ENCODE results near the gene NAV2.

Gene NAV2

GRCh38 chr11:20027556-20028013 is 314.9 kb downstream of the NAV2 start:
- in situ Hi-C loops (cut with HindIII; ENCODE audit: low sequenced_read_pairs): no loop called here

- in situ Hi-C loops (cut with HindIII; ENCODE audit: low sequenced_read_pairs): no loop called here
Measured at GRCh38 chr11:20029193-20029592, 316.6 kb downstream of the NAV2 start.

GRCh38 chr11:20030472-20030871 is 317.8 kb downstream of the NAV2 start:
- in situ Hi-C loops (cut with HindIII; ENCODE audit: low sequenced_read_pairs): no loop called here

GRCh38 chr11:20031155-20032001 is 318.7 kb downstream of the NAV2 start:
- in situ Hi-C loops (cut with HindIII; ENCODE audit: low sequenced_read_pairs): no loop called here

- in situ Hi-C loops (cut with HindIII; ENCODE audit: low sequenced_read_pairs): no loop called here
Measured at GRCh38 chr11:20032127-20032526, 319.5 kb downstream of the NAV2 start.

- in situ Hi-C loops (cut with HindIII; ENCODE audit: low sequenced_read_pairs): no loop called here
Measured at GRCh38 chr11:20032577-20033260, 320.1 kb downstream of the NAV2 start.

- in situ Hi-C loops (cut with HindIII; ENCODE audit: low sequenced_read_pairs): no loop called here
Measured at GRCh38 chr11:20033806-20034205, 321.2 kb downstream of the NAV2 start.

- in situ Hi-C loops (cut with HindIII; ENCODE audit: low sequenced_read_pairs): no loop called here
Measured at GRCh38 chr11:20034941-20035340, 322.3 kb downstream of the NAV2 start.

- in situ Hi-C loops (cut with HindIII; ENCODE audit: low sequenced_read_pairs): no loop called here
Measured at GRCh38 chr11:20035375-20035700, 322.7 kb downstream of the NAV2 start.

- in situ Hi-C loops (cut with HindIII; ENCODE audit: low sequenced_read_pairs): no loop called here
Measured at GRCh38 chr11:20035701-20036601, 323.3 kb downstream of the NAV2 start.

GRCh38 chr11:20036626-20037335 is 324.1 kb downstream of the NAV2 start:
- in situ Hi-C loops (cut with HindIII; ENCODE audit: low sequenced_read_pairs): no loop called here

GRCh38 chr11:20037396-20038153 is 324.9 kb downstream of the NAV2 start:
- in situ Hi-C loops (cut with HindIII; ENCODE audit: low sequenced_read_pairs): no loop called here

GRCh38 chr11:20038412-20038811 is 325.8 kb downstream of the NAV2 start:
- in situ Hi-C loops (cut with HindIII; ENCODE audit: low sequenced_read_pairs): no loop called here

GRCh38 chr11:20038972-20039371 is 326.3 kb downstream of the NAV2 start:
- in situ Hi-C loops (cut with HindIII; ENCODE audit: low sequenced_read_pairs): no loop called here

GRCh38 chr11:20041499-20041898 is 328.9 kb downstream of the NAV2 start:
- in situ Hi-C loops (cut with HindIII; ENCODE audit: low sequenced_read_pairs): no loop called here

- in situ Hi-C loops (cut with HindIII; ENCODE audit: low sequenced_read_pairs): no loop called here
Measured at GRCh38 chr11:20042045-20042639, 329.5 kb downstream of the NAV2 start.

GRCh38 chr11:20042811-20043341 is 330.2 kb downstream of the NAV2 start:
- in situ Hi-C loops (cut with HindIII; ENCODE audit: low sequenced_read_pairs): no loop called here

- in situ Hi-C loops (cut with HindIII; ENCODE audit: low sequenced_read_pairs): no loop called here
Measured at GRCh38 chr11:20043992-20044391, 331.4 kb downstream of the NAV2 start.

GRCh38 chr11:20045098-20045688 is 332.6 kb downstream of the NAV2 start:
- in situ Hi-C loops (cut with HindIII; ENCODE audit: low sequenced_read_pairs): no loop called here
